ENCODE data around the gene NPDC1. TPM values are rescaled to one million over a fixed set of nuclear protein-coding genes. Genes with fewer than 3 reads are reported as not detected.

Gene NPDC1
- total RNA-seq, 1 donor from 2014 or later, result 62.0 TPM

- TF ChIP-seq, protein P1, sequence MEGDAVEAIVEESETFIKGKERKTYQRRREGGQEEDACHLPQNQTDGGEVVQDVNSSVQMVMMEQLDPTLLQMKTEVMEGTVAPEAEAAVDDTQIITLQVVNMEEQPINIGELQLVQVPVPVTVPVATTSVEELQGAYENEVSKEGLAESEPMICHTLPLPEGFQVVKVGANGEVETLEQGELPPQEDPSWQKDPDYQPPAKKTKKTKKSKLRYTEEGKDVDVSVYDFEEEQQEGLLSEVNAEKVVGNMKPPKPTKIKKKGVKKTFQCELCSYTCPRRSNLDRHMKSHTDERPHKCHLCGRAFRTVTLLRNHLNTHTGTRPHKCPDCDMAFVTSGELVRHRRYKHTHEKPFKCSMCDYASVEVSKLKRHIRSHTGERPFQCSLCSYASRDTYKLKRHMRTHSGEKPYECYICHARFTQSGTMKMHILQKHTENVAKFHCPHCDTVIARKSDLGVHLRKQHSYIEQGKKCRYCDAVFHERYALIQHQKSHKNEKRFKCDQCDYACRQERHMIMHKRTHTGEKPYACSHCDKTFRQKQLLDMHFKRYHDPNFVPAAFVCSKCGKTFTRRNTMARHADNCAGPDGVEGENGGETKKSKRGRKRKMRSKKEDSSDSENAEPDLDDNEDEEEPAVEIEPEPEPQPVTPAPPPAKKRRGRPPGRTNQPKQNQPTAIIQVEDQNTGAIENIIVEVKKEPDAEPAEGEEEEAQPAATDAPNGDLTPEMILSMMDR (IDR thresholded peaks at IDR 0.05; ENCODE audit: unreplicated experiment), result no peak
- no peak for DNase-seq (ENCODE audit: low spot score, unreplicated experiment)
- Mint-ChIP-seq H3K4me1 (ENCODE audit: low read depth) (peaks cover 2% of the 10 kb centered on the region), H3K27ac (no peak within 1 kb of the TSS), H3K36me3 (ENCODE audit: insufficient read depth) (no peaks in the 10 kb centered on the region), H3K27me3 (peaks cover 5% of the 10 kb centered on the region), H3K9me3 (ENCODE audit: low read depth) (no peaks in the 10 kb centered on the region), H3K4me3 (ENCODE audit: low read depth) (no peak within 1 kb of the TSS)
Measured at GRCh38 chr9:137031904-137032640, 13.9 kb downstream of the NPDC1 start, which contains the start of gene FUT7. TSS of gene FUT7 (minus strand) at chr9:137032088. CDS start at chr9:137031991, 97 bp downstream.

DNA sequence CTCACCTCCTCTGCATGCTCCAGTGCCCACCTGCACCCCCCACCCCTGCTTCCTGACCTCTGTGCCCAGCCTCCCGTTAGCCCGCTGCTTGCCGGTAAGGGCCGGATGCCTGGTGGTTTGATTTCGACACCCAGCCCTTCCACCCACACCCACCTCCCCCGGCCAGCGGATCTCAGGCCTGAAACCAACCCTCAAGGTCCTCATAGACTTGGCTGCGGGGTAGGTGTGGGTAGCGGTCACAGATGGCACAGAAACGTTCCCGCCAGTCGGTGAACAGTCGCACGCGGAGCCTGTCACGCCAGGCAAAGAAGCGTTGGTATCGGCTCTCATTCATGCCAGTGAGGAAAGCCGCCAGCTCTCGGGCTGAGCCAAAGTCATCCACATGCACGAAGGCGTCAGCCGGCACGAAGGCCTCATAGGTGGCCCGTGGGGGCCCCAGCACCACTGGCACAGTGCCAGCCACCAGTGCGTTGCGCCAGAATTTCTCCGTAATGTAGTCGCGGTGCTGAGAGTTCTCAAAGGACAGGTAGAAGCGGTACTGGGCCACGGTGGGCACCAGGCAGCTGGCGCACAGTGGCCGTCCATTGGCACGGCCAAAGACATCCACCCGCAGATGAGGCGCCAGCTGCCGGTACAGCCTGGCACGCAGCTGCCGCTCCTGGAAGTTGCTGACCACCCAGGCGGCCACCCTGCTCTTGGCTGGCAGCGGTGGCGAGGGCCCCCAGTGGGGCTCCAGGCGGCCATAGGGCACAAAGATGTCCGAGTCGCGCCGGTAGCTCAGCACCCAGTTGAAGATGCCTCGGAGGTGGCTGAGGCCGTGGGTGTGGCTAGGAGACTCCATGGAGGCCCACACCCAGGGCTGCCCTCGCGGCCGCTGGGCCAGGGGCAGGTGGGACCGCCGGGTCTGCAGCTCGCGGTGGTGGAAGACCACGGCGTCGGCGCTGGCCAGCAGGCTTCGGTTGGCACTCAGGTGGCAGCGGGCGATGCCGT, 15.1 kb downstream of the NPDC1 start:
- H3K4me3 Mint-ChIP-seq (ENCODE audit: low read depth), result no peak overlapping the region
- no peak overlapping the region for H3K27ac Mint-ChIP-seq
- no peaks in the 10 kb centered on the region for H3K9me3 Mint-ChIP-seq (ENCODE audit: low read depth)
- peaks cover 5% of the 10 kb centered on the region for H3K27me3 Mint-ChIP-seq
- H3K36me3 Mint-ChIP-seq (ENCODE audit: insufficient read depth), result no peaks in the 10 kb centered on the region
- no peak for DNase-seq (ENCODE audit: low spot score, unreplicated experiment)
- H3K4me1 Mint-ChIP-seq (ENCODE audit: low read depth), result peaks cover 2% of the 10 kb centered on the region
- TF ChIP-seq, protein P1 (IDR thresholded peaks at IDR 0.05; ENCODE audit: unreplicated experiment), result no peak

GRCh38 chr9:137030006-137030405, 16.0 kb downstream of the NPDC1 start:
- Mint-ChIP-seq H3K4me1 (ENCODE audit: low read depth) (peaks cover 2% of the 10 kb centered on the region), H3K27me3 (peaks cover 5% of the 10 kb centered on the region), H3K36me3 (ENCODE audit: insufficient read depth) (no peaks in the 10 kb centered on the region), H3K4me3 (ENCODE audit: low read depth) (no peak overlapping the region), H3K27ac (no peak overlapping the region), H3K9me3 (ENCODE audit: low read depth) (no peaks in the 10 kb centered on the region)
- TF ChIP-seq, protein P1 (IDR thresholded peaks at IDR 0.05; ENCODE audit: unreplicated experiment), result no peak
- no peak for DNase-seq (ENCODE audit: low spot score, unreplicated experiment)

- DNase-seq (ENCODE audit: low spot score, unreplicated experiment), result peak; percentile 88
- Mint-ChIP-seq H3K27me3 (peaks cover 5% of the 10 kb centered on the region), H3K27ac (no peak overlapping the region), H3K36me3 (ENCODE audit: insufficient read depth) (no peaks in the 10 kb centered on the region), H3K9me3 (ENCODE audit: low read depth) (no peaks in the 10 kb centered on the region), H3K4me1 (ENCODE audit: low read depth) (peaks cover 2% of the 10 kb centered on the region), H3K4me3 (ENCODE audit: low read depth) (peak overlapping the region; percentile 68)
- TF ChIP-seq, protein P1 (IDR thresholded peaks at IDR 0.05; ENCODE audit: unreplicated experiment), result peak; percentile 84
Measured at GRCh38 chr9:137029058-137029936, 16.7 kb downstream of the NPDC1 start.
